Measurements from ENCODE around the gene SMAD9. TPM values are rescaled to one million over a fixed set of nuclear protein-coding genes. Genes with fewer than 3 reads are reported as not detected.
A peak's percentile ranks its signal among the peaks of the same experiment; 100 is the strongest.

Gene SMAD9
- total and polyA plus RNA-seq, 2 of the 13 experiments (the other 11 are each of a cell fraction or from before 2014, with no cell fraction given), result 4.2 to 7.7 TPM

DNA sequence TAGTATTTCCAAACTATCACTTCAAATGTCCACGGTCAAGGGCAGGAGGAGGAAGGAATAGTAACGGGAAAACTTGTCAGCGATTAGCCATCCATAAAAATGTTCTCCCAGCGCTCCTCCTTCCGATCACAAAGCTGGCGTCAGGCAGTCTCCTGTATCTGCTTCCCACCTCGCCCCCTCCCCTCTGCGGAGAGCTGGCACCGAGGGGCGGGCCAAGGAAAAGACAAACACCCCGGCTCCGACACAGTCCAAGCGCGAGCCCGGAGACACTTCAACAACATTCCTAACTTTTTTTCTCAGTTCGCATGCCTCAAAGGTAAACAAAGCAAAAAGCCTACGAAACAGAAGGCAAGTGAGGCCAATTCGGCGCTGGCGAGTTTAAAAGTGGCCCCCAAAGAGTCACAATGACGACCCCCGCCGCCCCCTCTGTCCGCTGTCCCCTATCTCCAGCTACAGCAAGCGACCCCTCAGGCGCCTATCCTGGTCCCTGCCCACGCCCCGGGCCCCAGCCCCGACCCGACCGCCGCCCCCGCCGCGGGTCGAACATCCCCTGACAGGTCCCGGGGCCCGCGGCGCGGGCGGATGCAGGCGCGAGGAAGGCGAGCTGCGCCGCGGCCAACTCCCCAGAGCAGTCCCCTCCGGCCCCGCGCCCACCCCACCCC lies 736 bp downstream of the SMAD9 start (continued):
- TF ChIP-seq SMAD3 (CRISPR knock-in tag; IDR thresholded peaks at IDR 0.05) (0 out of 2 replicates have a peak, but pooled peaks have one; percentile 24), YEATS4 (CRISPR knock-in tag; IDR thresholded peaks at IDR 0.05; ENCODE audit: borderline replicate concordance) (peak; percentile 31; the same call in 1 of the 2 replicates), FOXA3 (CRISPR knock-in tag; IDR thresholded peaks at IDR 0.05) (peak; percentile 50; the same call in 1 of the 2 replicates), ZNF230 (CRISPR knock-in tag; IDR thresholded peaks at IDR 0.05) (0 out of 2 replicates have a peak, but pooled peaks have one; percentile 45), RFX5 (IDR thresholded peaks at IDR 0.05; ENCODE audit: low read depth, low read length) (no peak), ZNF788 (CRISPR knock-in tag; IDR thresholded peaks at IDR 0.05; ENCODE audit: borderline replicate concordance) (peak; percentile 40; the same call in 1 of the 2 replicates), TAF1 (CRISPR knock-in tag; IDR thresholded peaks at IDR 0.05) (peak; percentile 55), ZSCAN29 (CRISPR knock-in tag; conservative IDR thresholded peaks at IDR 0.05) (no peak), TBX2 (CRISPR knock-in tag; IDR thresholded peaks at IDR 0.05; ENCODE audit: borderline replicate concordance) (peak; percentile 49; the same call in 1 of the 2 replicates), ZNF510 (CRISPR knock-in tag; IDR thresholded peaks at IDR 0.05; ENCODE audit: low read depth) (0 out of 2 replicates have a peak, but pooled peaks have one; percentile 30), ZBTB43 (CRISPR knock-in tag; conservative IDR thresholded peaks at IDR 0.05) (0 out of 2 replicates have a peak, but pooled peaks have one; percentile 18), RORA (CRISPR knock-in tag; IDR thresholded peaks at IDR 0.05) (no peak), HDAC2 (CRISPR knock-in tag; IDR thresholded peaks at IDR 0.05) (peak; percentile 47; the same call in 1 of the 2 replicates), FOXP1 (IDR thresholded peaks at IDR 0.05) (no peak), FOXP1 (CRISPR knock-in tag; IDR thresholded peaks at IDR 0.05) (peak; percentile 14; the same call in 1 of the 2 replicates), ARID4A (CRISPR knock-in tag; IDR thresholded peaks at IDR 0.05; ENCODE audit: borderline replicate concordance) (peak; percentile 59), PHF21A (CRISPR knock-in tag; IDR thresholded peaks at IDR 0.05) (no peak), KAT8 (CRISPR knock-in tag; IDR thresholded peaks at IDR 0.05) (0 out of 2 replicates have a peak, but pooled peaks have one; percentile 26), MAX (IDR thresholded peaks at IDR 0.05) (peak; percentile 28; the same call in 1 of the 2 replicates), ZNF331 (CRISPR knock-in tag; IDR thresholded peaks at IDR 0.05) (0 out of 2 replicates have a peak, but pooled peaks have one; percentile 16), SP4 (CRISPR knock-in tag; IDR thresholded peaks at IDR 0.05) (peak; percentile 19; the same call in 1 of the 2 replicates), RFX3 (CRISPR knock-in tag; IDR thresholded peaks at IDR 0.05) (no peak), KDM2A (CRISPR knock-in tag; IDR thresholded peaks at IDR 0.05; ENCODE audit: borderline replicate concordance, low read depth) (peak; percentile 22; the same call in 1 of the 2 replicates)
- TF ChIP-seq, protein P1, sequence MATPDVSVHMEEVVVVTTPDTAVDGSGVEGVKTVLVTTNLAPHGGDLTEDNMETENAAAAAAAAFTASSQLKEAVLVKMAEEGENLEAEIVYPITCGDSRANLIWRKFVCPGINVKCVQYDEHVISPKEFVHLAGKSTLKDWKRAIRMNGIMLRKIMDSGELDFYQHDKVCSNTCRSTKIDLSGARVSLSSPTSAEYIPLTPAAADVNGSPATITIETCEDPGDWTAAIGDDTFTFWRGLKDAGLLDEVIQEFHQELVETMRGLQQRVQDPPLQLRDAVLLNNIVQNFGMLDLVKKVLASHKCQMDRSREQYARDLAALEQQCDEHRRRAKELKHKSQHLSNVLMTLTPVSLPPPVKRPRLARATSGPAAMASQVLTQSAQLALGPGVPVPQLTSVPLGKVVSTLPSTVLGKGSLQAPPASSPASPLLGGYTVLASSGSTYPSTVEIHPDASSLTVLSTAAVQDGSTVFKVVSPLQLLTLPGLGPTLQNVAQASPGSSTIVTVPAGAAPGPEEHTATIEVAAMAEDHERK (CRISPR knock-in tag; IDR thresholded peaks at IDR 0.05; ENCODE audit: low read depth), result no peak

Measured in HepG2 (cell line).